T-helper 1 cell (primary cell): Measurements from ENCODE around the gene CTNNAL1.
A peak's percentile ranks its signal among the peaks of the same experiment; 100 is the strongest.
"Not testable (repeated sequence)": the region's sequence is repeated elsewhere in the genome, so short reads cannot be mapped to it uniquely, and the experiment has no call there.

ENCODE experiments used
- DNase-seq, 5 donors: peaks; one replicate each; pipeline ENCODE4 v3.0.0-alpha.2; 2012 to 2020

CTNNAL1 gene

DNA sequence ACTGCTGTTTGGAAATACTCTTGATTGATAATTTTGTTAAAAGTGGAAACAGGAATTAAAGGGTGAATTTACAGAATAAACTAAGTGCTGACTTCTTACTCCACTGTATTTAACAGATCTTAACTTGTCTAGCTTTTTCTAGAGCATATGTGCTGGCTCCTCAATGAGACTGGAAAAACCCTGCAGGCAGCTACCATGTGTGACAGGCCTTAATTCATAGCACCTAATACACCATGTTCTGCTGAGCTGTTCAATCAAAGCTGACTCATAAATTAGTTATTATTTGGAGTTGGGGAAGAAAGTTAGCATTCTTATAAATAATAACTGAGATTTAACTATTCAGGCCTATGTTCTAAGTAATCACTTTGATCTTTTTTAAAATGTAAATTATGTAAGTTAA, 29.4 kb downstream of the CTNNAL1 start:
- no peak for DNase-seq

DNA sequence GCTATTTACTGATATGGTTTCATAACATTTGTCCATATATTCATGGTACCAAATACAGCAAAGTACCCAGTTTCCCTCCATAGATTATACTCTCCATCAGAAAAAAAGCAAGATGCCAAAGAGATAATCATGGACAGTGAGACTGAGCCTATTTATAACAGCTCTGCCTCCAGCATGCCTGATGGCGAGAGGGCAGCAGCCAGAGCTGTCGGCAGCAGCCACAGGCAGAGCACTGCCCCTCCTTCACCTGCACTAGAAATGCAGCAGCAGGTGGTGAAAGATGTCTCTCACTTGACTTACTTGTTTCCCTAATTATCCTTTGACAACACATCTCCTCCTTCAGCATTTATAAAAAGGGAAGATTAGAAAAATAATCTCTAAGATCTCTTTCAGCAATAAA, 32.4 kb downstream of the CTNNAL1 start:
- no peak for DNase-seq

DNA sequence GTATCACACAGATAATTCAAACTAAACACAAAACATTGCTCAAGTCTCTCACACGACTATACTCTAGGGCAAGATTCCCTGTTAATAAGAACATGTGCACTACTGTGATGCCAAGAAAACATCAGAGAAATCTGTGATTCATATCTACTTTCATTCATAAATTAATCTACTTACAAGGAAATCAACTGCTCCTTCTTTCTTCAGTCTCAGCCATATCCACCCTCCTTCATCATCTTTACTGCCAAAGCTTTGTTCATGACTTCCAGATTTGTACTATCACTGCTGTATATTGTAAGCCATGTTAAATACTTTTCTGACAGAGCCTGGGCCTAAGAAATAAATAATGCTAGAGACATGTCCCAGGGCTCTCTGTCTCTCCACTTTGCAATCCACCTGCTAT, 35.1 kb downstream of the CTNNAL1 start:
- no peak for DNase-seq

- no peak for DNase-seq
Measured at GRCh38 chr9:108973895-108974294, 39.4 kb downstream of the CTNNAL1 start.

DNA sequence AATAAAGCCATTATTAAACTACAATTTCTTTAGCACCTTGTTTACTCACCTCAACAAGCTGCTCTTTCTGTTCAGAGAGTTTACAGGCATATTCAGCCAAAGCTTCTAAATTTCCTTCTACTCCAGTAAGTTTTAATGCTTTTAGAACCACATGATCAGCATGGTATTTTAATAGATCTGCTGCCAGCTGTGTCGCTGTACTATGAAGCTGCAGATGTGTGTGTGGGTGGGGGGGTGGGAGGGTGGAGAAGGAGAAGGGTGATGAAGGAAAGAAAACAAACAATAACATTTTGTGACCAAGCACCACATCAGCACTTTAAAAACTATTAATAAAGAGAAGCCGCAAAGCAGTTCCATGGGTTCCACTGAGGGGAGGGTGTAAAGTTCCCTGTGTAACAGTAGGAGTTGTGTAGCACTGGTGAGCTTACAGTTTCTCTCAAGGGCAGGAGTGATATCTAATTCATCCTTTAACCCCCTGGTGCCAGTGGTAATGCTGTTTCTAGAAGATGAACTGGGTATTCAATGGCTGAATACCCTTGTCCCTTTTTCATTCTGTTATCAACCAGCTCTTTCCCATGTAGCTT, 40.6 kb downstream of the CTNNAL1 start:
- no peak for DNase-seq

GRCh38 chr9:108972186-108972585, 41.1 kb downstream of the CTNNAL1 start:
- no peak for DNase-seq

GRCh38 chr9:108971392-108971791, 41.9 kb downstream of the CTNNAL1 start:
- not testable (repeated sequence) for DNase-seq

- no peak for DNase-seq
Measured at GRCh38 chr9:108967916-108968315, 45.4 kb downstream of the CTNNAL1 start.

DNA sequence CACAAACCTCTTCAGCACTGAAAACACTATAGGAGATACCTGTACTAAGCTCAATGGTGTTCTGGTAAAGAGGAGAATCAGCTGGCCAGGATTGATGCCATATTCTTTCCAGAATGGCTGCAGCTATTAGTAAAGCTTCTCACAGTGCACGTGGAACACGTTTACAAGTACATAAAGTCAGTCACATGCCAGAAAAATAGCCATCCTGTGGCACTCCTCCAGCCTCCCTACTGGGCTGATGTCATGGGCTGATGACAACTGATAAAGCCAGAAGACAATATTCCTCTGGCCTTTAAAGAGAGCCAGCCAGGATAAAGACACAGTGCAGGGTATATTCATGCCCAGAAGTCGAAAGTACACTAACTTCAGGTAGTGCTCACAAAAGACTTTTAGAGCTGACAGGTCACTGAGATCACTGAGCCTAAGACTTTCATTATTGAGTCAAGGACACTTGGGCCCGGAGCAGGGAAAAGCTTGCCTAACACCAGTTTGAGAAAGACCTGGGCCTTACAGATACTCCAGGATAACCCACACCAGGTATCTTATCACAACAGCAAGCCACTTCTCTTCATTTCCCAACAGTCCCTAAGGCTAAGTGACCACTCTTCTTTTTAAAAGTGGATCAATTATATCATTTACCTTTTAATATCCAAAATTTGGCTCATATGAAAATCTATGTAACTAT, 49.7 kb downstream of the CTNNAL1 start:
- no peak for DNase-seq

GRCh38 chr9:108961151-108961550, 52.1 kb downstream of the CTNNAL1 start:
- no peak for DNase-seq

DNA sequence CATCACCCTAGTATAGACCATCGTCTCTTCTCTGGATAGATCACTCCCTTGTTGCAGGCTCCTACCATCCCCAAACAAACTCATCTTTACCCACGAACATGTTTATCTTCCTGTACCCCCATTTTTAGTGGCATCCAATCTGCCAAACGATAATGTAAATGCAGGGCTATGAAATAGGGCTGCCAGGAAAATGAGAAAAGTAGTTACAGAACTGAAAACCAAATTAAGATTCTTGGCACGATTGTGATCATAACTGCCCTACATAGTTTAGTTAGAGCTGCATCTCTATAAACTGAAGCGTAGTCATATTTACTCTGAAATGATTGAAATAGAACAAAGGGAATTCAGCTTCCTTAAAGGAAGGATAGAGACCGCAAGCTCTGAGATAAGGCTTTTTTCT, 53.0 kb downstream of the CTNNAL1 start:
- no peak for DNase-seq

DNA sequence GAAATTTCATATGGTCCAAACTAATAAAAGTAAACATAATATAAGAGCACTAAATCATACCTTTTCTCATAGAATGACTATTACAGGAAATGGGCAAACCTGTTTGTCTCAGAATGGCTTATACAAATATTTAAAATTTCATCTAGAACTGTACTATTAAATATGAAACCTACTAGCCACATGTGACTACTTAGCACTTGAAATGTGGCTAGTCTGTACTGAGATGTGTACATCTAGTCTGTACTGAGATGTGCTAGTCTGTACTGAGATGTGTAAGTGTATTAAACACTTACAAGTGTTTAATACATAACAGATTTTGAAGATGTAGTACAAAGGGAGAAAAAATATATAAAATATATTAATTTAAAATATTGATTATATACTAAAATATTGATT, 56.7 kb downstream of the CTNNAL1 start:
- no peak for DNase-seq

- DNase-seq: no peak
Measured at GRCh38 chr9:108956022-108956630, 57.2 kb downstream of the CTNNAL1 start.

- peak in 1 of 5 donors; percentile 12 for DNase-seq
Measured at GRCh38 chr9:108953983-108954574, 59.2 kb downstream of the CTNNAL1 start.

GRCh38 chr9:108951578-108951977, 61.7 kb downstream of the CTNNAL1 start:
- no peak for DNase-seq

GRCh38 chr9:108950168-108950567, 63.1 kb downstream of the CTNNAL1 start:
- no peak for DNase-seq

DNA sequence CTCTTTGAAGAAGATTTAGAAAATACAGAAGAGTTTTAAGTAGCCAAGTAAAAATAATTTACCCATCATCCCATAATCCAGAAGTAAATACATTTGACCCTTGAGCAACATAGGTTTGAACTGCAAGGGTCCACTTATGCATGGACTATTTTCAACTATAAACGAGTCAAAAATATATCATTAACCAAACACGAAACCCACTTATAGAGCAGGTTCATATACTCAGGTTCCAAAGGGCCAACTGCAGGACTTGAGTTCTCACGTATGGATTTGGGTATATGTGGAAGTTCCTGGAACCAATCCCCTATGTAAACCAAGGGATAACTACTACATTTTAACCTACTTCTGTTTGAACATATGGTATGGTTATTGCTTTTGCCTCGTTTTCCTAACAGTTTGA, 73.3 kb downstream of the CTNNAL1 start:
- DNase-seq: no peak

DNA sequence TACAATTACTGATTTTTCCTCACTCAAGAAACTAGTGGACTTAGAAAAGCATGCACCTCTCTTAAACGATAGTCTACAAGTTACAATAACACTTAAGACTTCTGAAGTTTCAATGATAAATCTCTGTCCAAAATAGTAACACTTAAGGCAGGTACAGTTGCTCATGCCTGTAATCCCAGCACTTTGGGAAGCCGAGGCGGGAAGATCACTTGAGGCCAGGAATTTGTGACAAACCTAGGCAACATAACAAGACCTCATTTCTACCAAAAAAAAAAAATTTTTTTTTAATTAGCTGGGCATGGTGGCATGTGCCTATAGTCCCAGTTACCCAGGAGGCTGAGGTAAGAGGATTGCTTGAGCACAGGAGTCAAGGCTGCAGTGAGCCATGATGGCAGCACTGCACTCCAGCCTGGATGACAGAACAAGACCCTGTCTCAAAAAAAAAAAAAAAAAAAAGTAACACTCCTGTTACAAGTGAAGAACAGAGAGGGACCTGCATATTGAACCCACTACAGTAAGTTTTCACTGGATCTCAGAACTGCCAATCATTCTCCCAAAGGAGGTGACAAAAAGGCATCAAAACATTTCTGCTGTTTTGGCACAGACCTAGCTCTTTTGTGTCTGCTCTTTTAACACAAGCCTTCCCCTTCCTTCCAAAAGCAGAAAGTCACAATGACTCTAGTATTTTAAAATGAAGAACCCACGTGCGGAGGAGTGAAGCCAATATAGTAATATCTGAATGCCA, 75.6 kb downstream of the CTNNAL1 start:
- DNase-seq: no peak

GRCh38 chr9:108934323-108934893, 78.9 kb downstream of the CTNNAL1 start, which contains the start of gene ABITRAM:
TSS of gene ABITRAM (plus strand) at chr9:108934400. CDS start at chr9:108934487, 87 bp downstream.
- DNase-seq: peak; percentile 69 to 89 (median 71)

GRCh38 chr9:108933718-108934322, 79.5 kb downstream of the CTNNAL1 start, which contains the start of gene ELP1:
TSS of gene ELP1 (minus strand) at chr9:108934124. CDS start at chr9:108931146, 2,978 bp downstream.
- peak; percentile 86 to 92 (median 90) for DNase-seq

- DNase-seq: peak in 1 of 5 donors; percentile 6
Measured at GRCh38 chr9:108933231-108933717, 80.0 kb downstream of the CTNNAL1 start.

- no peak for DNase-seq
Measured at GRCh38 chr9:108928386-108928785, 84.9 kb downstream of the CTNNAL1 start.
